ENCODE measurements around the gene RBM19. TPM values are rescaled to one million over a fixed set of nuclear protein-coding genes. Genes with fewer than 3 reads are reported as not detected.

Gene RBM19
- total RNA-seq, 1 experiment from 2014 or later: 61.7 TPM

DNA sequence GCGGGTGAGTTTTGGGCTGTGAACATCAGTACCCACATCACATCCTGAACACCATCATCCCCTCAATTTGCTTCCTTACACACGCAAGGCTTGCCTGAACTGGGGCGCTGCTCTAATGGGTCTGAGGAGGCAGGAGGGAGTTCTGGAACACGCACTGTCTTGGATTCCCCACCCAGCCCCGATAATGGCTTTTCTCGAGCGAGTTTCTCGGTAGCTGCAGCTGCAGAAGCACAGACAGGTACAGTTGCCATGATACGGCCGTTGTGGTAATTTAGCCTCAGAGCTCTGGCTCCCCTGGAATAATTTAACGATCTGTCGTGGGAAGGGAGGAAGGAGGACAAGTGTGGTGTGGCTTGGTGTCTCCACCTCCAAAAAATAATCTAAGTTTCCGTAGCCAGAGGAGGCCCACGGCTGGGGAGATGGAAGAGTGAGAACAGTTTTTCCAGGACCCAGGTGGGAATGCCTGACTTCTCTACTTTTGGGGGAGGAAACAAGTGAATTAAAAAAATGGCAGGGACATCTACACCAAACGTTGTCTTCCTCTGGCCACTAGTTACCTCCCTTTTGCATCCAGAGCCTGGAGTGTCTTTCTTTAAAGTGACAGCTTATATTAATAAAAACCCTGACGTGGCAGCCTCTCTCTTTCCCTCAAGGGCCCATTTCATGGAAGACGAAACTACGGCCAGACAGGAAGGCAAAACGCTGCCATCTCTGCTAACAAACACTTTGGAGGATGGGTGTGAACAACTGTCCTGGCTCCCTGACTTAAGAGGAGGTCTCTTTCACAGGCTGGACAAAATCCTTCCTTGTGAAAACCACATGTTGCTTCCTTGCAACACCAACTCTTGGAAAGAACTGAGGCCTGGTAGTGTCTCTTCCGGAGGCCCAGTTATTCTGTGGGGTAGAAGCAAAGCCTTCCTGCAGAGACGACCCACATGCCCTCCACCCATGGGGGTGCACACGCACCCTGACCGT lies 84.8 kb downstream of the RBM19 start:
- no peak for ATAC-seq
- POLR2A ChIA-PET (ENCODE audit: unreplicated experiment): no interaction called here

DNA sequence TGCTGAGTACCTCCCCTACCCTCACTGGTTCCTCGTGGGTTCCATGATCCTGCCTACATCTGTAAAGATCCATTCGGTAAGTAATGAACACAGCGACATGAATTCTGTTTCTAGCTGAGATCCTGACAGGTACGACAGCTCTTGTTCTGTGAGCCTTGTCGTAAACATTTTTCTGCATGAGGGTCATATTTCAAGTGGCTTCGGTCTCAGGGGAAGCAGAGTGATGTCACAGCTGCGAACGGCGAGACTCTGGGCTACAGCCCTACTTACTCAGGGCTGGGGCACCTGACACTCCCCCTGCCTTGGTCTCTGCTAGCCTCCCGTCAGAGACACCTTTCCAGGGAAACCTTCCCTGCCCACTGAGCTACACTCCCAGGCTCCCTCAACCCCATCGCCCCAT lies 85.8 kb downstream of the RBM19 start:
- TF ChIP-seq EZH2 (IDR thresholded peaks at IDR 0.05; ENCODE audit: low read length, unreplicated experiment) (no peak), EZH2phosphoT487 (IDR thresholded peaks at IDR 0.05; ENCODE audit: borderline replicate concordance, low read length) (no peak)
- TF ChIP-seq, protein P1, sequence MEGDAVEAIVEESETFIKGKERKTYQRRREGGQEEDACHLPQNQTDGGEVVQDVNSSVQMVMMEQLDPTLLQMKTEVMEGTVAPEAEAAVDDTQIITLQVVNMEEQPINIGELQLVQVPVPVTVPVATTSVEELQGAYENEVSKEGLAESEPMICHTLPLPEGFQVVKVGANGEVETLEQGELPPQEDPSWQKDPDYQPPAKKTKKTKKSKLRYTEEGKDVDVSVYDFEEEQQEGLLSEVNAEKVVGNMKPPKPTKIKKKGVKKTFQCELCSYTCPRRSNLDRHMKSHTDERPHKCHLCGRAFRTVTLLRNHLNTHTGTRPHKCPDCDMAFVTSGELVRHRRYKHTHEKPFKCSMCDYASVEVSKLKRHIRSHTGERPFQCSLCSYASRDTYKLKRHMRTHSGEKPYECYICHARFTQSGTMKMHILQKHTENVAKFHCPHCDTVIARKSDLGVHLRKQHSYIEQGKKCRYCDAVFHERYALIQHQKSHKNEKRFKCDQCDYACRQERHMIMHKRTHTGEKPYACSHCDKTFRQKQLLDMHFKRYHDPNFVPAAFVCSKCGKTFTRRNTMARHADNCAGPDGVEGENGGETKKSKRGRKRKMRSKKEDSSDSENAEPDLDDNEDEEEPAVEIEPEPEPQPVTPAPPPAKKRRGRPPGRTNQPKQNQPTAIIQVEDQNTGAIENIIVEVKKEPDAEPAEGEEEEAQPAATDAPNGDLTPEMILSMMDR (conservative IDR thresholded peaks at IDR 0.05; ENCODE audit: low read depth, low read length): no peak
- Histone ChIP-seq H3K27ac (ENCODE audit: low read length) (no peak overlapping the region), H3K36me3 (ENCODE audit: low read depth, low read length) (peaks cover 12% of the 10 kb centered on the region), H3K4me1 (ENCODE audit: insufficient read depth, low read length) (no peaks in the 10 kb centered on the region), H3K9ac (ENCODE audit: low read length) (no peak overlapping the region), H3K4me2 (ENCODE audit: low read length) (no peak overlapping the region), H4K20me1 (ENCODE audit: low read length) (no peaks in the 10 kb centered on the region), H3K9me2 (replicated peaks; ENCODE audit: low read length) (no peaks in the 10 kb centered on the region), H3F3A (ENCODE audit: low read length, unreplicated experiment) (no peaks in the 10 kb centered on the region), H3K4me3 (ENCODE audit: low read length) (no peak overlapping the region), H3K27me3 (ENCODE audit: low read length) (no peaks in the 10 kb centered on the region), H3K9me3 (ENCODE audit: low read length) (no peaks in the 10 kb centered on the region), H2AFZ (ENCODE audit: low read length) (no peak overlapping the region), H3K79me2 (ENCODE audit: low read length) (no peaks in the 10 kb centered on the region)
- no TSS peak for BruUV-seq (replicated peaks)
- CTCF ChIA-PET: no interaction called here
- intact Hi-C loops (cut with micrococcal nuclease): no loop called here
- ATAC-seq: no peak
- POLR2A ChIA-PET (ENCODE audit: unreplicated experiment): no interaction called here
- DNase-seq: no peak

More for the DNA sequence above, 84.8 kb downstream of the RBM19 start:
- H3K79me2 ChIP-seq (ENCODE audit: low read length): no peaks in the 10 kb centered on the region
- no peaks in the 10 kb centered on the region for H3K9me2 ChIP-seq (replicated peaks; ENCODE audit: low read length)
- DNase-seq: no peak
- CTCF ChIA-PET: no interaction called here
- H3F3A ChIP-seq (ENCODE audit: low read length, unreplicated experiment): no peaks in the 10 kb centered on the region
- H3K9me3 ChIP-seq (ENCODE audit: low read length): no peaks in the 10 kb centered on the region
- H4K20me1 ChIP-seq (ENCODE audit: low read length): no peaks in the 10 kb centered on the region
- H3K27ac ChIP-seq (ENCODE audit: low read length): no peak overlapping the region
- no peaks in the 10 kb centered on the region for H3K27me3 ChIP-seq (ENCODE audit: low read length)
- no peaks in the 10 kb centered on the region for H3K4me1 ChIP-seq (ENCODE audit: insufficient read depth, low read length)
- no peak for TF ChIP-seq EZH2 (IDR thresholded peaks at IDR 0.05; ENCODE audit: low read length, unreplicated experiment)
- no peak overlapping the region for H3K4me2 ChIP-seq (ENCODE audit: low read length)
- intact Hi-C loops (cut with micrococcal nuclease): no loop called here
- H3K4me3 ChIP-seq (ENCODE audit: low read length): no peak overlapping the region
- no peak overlapping the region for H2AFZ ChIP-seq (ENCODE audit: low read length)
- H3K9ac ChIP-seq (ENCODE audit: low read length): no peak overlapping the region
- peaks cover 14% of the 10 kb centered on the region for H3K36me3 ChIP-seq (ENCODE audit: low read depth, low read length)
- BruUV-seq (replicated peaks): no TSS peak

DNA sequence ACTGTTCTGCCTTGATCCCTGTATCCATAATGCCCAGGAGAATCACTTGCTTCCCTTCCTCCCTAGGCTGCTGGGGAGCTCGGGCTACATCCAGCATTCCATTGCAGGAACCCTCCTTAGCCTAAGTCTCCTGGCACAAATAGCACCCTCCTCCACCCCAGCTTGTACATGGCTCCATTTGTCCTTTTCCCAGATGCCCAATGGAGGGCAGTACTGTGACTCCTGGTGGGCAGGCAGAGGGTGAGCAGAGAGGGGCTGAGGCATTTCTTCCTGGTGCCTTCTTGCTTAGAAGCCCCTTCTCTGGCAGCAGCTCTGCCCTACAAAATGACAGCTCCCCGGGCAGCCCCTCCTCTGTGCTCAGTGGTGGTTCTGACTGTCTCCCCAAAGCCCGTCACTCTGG lies 86.5 kb downstream of the RBM19 start:
- ATAC-seq: no peak
- POLR2A ChIA-PET (ENCODE audit: unreplicated experiment): no interaction called here
- Histone ChIP-seq H3K27ac (ENCODE audit: low read length) (no peak overlapping the region), H3K79me2 (ENCODE audit: low read length) (no peaks in the 10 kb centered on the region), H3K9ac (ENCODE audit: low read length) (no peak overlapping the region), H3K9me3 (ENCODE audit: low read length) (no peaks in the 10 kb centered on the region), H3K9me2 (replicated peaks; ENCODE audit: low read length) (no peaks in the 10 kb centered on the region), H3K36me3 (ENCODE audit: low read depth, low read length) (peaks cover 6% of the 10 kb centered on the region), H3K4me3 (ENCODE audit: low read length) (no peak overlapping the region), H2AFZ (ENCODE audit: low read length) (no peak overlapping the region), H3K27me3 (ENCODE audit: low read length) (no peaks in the 10 kb centered on the region), H3K4me1 (ENCODE audit: insufficient read depth, low read length) (no peaks in the 10 kb centered on the region), H3K4me2 (ENCODE audit: low read length) (no peak overlapping the region), H3F3A (ENCODE audit: low read length, unreplicated experiment) (no peaks in the 10 kb centered on the region), H4K20me1 (ENCODE audit: low read length) (no peaks in the 10 kb centered on the region)
- no peak for DNase-seq
- intact Hi-C loops (cut with micrococcal nuclease): no loop called here
- TF ChIP-seq, protein P1 (conservative IDR thresholded peaks at IDR 0.05; ENCODE audit: low read depth, low read length): no peak
- no peak for TF ChIP-seq EZH2 (IDR thresholded peaks at IDR 0.05; ENCODE audit: low read length, unreplicated experiment)
- TF ChIP-seq EZH2phosphoT487 (IDR thresholded peaks at IDR 0.05; ENCODE audit: borderline replicate concordance, low read length): no peak
- BruUV-seq (replicated peaks): no TSS peak
- CTCF ChIA-PET: no interaction called here

Measured in PC-3 (cell line).